Keratinocyte (primary cell): ENCODE data around the gene C1R.

Experiments
- EZH2 ChIP-seq: IDR thresholded peaks from one replicate; pipeline ENCODE4 v1.6.1; 2012; ENCODE audit warnings: inconsistent platforms, mild to moderate bottlenecking, low read length, moderate library complexity
- TF ChIP-seq, protein P1 (sequence below), 3 experiments: IDR thresholded peaks in 1 of 3; conservative IDR thresholded peaks in 1 of 3; optimal IDR thresholded peaks in 1 of 3; 2 replicates in 2 of 3; 3 replicates in 1 of 3; pipeline versions ENCODE3 to v1.5.1; 2011; ENCODE audit warnings: low read length in 3 of 3, mild to moderate bottlenecking in 3 of 3, moderate library complexity in 2 of 3, control low read depth in 1 of 3, inconsistent platforms in 1 of 3; ENCODE audit not compliant: insufficient read depth in 2 of 3; ENCODE audit errors: extremely low read depth in 1 of 3

DNA sequence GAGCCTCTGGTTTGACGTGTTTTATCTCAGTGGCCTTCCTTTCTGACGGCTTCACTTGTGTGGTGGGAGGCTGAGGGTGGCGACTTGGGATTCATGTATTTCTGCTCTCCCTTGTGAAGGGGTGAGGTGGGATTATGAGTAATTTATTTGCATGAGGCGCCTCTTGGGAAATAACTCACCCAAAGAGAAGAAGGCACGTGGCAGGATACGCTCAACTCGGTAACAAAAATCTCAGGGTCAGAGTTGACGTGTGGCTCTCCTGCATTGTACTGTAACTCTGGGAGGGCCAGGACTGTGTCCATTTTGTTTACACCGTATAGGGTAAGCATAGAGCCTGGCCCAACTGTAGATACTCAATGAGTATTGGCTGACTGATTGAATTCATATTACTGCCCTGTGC is 46.3 kb downstream of the C1R start:
- TF ChIP-seq, protein P1, sequence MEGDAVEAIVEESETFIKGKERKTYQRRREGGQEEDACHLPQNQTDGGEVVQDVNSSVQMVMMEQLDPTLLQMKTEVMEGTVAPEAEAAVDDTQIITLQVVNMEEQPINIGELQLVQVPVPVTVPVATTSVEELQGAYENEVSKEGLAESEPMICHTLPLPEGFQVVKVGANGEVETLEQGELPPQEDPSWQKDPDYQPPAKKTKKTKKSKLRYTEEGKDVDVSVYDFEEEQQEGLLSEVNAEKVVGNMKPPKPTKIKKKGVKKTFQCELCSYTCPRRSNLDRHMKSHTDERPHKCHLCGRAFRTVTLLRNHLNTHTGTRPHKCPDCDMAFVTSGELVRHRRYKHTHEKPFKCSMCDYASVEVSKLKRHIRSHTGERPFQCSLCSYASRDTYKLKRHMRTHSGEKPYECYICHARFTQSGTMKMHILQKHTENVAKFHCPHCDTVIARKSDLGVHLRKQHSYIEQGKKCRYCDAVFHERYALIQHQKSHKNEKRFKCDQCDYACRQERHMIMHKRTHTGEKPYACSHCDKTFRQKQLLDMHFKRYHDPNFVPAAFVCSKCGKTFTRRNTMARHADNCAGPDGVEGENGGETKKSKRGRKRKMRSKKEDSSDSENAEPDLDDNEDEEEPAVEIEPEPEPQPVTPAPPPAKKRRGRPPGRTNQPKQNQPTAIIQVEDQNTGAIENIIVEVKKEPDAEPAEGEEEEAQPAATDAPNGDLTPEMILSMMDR (optimal IDR thresholded peaks at IDR 0.05 in 1 of 3, IDR thresholded peaks at IDR 0.05 in 1 of 3, conservative IDR thresholded peaks at IDR 0.05 in 1 of 3; ENCODE audit: extremely low read depth in 1 of 3, insufficient read depth in 2 of 3, low read length in 3 of 3) = no peak
- TF ChIP-seq EZH2 = no peak
